Camera-type eye (tissue), 1 donor: ENCODE measurements around the gene ATR. TPM values are rescaled to one million over a fixed set of nuclear protein-coding genes. Genes with fewer than 3 reads are reported as not detected.

Source experiments
- total RNA-seq: library from RNA; depleted of rRNA; stranded (reverse); fragments of >200 nt; gene quantifications from one replicate; pipeline ENCODE4 v1.2.3, GENCODE V29; 2014

ATR gene
- 60.7 TPM for total RNA-seq

DNA sequence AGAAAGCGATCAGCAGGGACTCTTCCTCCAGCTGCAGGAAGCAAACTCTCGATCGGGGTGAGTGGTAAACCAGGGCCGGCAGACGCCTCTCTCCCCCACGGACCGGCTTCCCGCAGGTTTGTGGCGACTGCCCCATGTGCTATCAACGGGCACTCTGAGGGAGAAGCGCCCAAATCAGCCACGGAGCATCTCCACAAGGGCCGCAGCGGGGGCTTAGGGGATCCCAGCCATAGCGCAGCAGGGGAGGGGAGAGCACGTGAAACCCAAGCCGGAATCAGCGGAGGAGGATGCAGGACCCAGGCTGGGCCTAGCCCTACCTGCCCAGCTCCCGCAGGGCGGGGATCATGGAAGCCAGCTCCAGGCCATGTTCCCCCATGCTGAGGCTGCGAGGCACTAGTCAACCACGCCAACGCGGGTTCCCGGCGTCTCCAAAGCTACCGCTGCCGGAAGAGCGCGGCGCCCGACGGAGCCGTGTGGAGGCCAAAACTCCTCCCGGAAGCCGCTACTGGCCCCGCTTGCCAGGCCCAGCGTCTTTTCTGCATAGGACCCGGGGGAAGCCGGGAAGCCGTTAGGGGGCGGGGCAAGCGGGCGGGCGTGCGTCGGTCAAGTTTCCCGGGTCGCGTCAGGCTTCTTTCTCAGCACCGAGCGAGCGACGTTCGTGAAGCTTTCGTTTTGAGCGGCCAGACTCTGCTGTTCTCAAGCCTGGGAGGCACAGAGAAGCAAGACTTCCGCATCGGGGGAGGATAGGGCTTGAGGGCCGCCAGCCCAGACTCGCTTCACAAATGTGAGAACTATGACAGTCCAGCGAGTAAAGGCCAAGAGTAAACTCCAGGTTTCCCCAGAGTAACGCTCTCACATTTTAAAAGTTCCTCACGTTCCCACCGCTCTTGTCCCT, at the start of gene ATR:
Gene ATR, minus strand, starts transcription at position 405 of the 895 bp plus-strand sequence. Its CDS starts 29 bp downstream, at position 376.

GRCh38 chr3:142595951-142596725, 17.6 kb upstream of the ATR start, which contains the start of gene PLS1:
TSS of gene PLS1 (plus strand) at chr3:142596393. CDS start at chr3:142664238, 67,845 bp downstream.

DNA sequence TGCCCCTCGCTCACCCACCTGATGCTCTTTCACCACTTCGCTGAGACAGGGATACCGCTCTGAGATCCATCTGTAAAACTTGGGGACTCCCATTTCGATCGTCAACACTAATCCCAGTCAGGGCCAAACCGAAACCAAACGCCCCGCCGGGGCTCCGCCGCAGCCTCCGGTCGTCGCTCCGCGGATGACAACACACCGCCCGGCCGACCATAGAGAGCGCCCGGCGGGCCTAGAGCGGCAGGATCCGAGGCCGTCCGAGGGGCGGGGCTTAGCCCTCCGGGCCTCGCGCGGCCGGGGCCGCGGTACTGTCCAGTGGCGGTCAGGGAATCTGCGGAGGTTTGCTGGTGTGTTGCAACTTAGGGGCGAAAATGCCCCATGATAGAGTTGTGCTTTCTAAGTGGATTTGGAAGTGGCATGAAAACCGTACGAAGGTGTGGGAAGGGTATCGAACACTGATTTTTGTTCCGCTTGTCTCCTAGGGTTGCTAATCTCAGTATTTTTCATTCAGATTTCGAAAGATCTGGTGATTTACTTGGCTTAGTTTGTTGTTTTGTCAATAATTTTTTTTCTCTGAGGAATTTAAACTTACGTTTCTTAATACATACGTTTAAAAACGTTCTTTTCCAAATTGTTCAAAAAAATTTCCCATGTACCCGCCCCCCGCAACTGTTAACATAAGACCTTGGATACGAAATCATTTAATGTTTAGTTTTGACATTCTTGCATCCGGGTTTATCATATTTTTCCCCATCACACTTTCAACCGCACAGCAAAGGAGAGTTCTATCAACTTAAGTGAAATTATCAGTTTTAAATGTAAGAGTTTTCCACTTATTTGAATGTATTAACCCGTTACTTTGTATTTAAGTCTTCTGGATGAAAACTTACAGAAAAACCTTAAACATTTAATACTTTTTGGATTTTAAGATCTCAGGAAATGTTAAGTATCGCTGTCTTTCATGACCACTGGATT, 130.4 kb downstream of the ATR start, which contains the start of gene XRN1:
Gene XRN1, minus strand, starts transcription at position 186 of the 972 bp plus-strand sequence. Its CDS starts 93 bp downstream, at position 93.

Other genes starting within 250 kb of the ATR start
- 107 TPM for gene XRN1, start 130.7 kb downstream of the ATR start, total RNA-seq
- 11.1 TPM for gene PLS1, start 17.7 kb upstream of the ATR start, total RNA-seq
- gene TRPC1, start 145.3 kb upstream of the ATR start, total RNA-seq: 55.5 TPM